Fibroblast of peridontal ligament (primary cell): ENCODE results near the gene CSRNP3.
"Not testable (repeated sequence)": the region's sequence is repeated elsewhere in the genome, so short reads cannot be mapped to it uniquely, and the experiment has no call there.

Experiments
- DNase-seq: peaks from one replicate; pipeline ENCODE4 v3.0.0-alpha.2; 2010; ENCODE audit errors: extremely low read depth

CSRNP3 gene

GRCh38 chr2:165587335-165587938 lies 117.9 kb downstream of the CSRNP3 start:
- DNase-seq = no peak

GRCh38 chr2:165590999-165591398 lies 121.5 kb downstream of the CSRNP3 start:
- not testable (repeated sequence) for DNase-seq

GRCh38 chr2:165593081-165593480 lies 123.6 kb downstream of the CSRNP3 start:
- DNase-seq = peak; percentile 78

DNA sequence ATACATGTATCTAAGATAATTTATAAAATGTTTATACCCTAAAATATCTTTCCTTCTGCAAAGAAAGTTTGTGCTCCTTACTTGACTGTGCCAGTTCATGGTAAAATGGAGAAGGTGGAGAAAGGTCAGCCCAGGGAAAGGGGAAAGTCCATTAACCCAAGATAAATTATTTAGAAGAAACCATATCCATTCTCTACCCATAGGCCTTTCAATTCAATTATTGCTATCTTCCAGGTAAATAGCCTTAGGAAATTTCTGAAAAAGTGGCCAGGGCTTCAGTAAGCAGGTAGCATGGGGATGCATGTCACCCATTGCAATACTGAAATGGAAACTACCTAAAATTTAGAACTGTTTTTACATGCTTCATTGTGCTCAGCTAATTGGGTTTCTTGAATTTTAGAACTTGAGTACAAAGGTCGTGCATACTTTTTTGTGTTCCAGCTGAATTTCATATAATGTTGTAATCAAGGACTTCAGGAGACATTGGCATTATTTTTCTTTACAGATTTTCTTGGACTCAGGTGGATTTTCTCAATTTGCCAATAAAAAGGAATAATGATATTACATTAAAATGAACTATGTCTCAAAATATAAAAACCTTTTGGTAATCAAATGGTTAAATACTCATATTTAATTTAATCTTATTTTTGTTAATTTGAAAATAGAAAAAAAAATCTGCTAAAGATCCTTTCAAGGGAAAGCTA lies 124.9 kb downstream of the CSRNP3 start:
- DNase-seq = no peak

- no peak for DNase-seq
Measured at GRCh38 chr2:165594935-165595255, 125.4 kb downstream of the CSRNP3 start.

GRCh38 chr2:165596788-165597187 lies 127.3 kb downstream of the CSRNP3 start:
- no peak for DNase-seq

- no peak for DNase-seq
Measured at GRCh38 chr2:165601065-165601830, 131.8 kb downstream of the CSRNP3 start.

DNA sequence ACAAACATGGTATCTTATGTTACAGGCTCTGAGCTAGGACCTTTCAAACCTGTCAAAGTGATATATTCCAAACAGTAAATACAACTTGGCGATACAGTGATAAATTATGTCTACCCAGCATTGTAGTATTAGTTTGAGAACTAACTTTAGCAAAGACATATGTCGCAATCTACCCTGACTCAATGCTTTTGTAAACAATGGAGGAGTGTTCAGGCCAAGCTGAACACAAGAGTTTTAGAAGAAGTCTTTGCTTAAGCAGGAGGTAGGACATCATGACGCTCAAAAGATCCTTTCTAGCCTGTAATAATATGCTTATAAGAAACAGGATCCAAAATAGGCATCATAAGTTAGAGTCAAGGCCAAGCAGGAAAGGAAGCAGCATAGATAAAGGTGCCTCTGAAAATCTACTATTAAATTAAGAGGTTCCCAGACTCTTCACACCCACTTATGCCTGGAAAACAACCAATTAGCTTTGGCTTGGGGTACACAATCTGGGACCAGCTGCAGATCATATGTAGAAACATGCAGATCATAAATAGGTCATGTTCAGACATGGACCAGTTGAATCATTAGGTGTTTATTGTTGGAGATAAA lies 132.5 kb downstream of the CSRNP3 start:
- peak; percentile 80 for DNase-seq

DNA sequence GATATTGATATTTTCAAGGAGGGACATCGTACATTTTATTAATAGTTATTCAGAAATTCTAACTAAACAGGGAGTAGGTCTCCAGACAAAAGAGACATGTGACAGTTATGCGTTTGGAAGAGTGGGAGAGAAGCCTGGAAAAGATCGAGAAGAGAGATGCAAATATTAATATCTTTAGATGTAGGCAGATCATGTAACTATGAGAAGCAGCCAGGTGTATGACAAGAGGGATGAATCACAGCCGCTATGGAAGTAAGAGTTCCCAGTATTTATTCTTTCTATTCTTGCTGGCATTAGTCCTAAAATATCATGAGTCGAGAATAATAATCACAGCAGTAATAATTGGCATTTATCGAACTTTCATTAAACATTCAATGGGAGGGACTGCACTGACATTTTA lies 140.2 kb downstream of the CSRNP3 start:
- DNase-seq = no peak

GRCh38 chr2:165610591-165611029 lies 141.1 kb downstream of the CSRNP3 start:
- DNase-seq = no peak

- no peak for DNase-seq
Measured at GRCh38 chr2:165617741-165618481, 148.4 kb downstream of the CSRNP3 start.

GRCh38 chr2:165618806-165619205 lies 149.3 kb downstream of the CSRNP3 start:
- no peak for DNase-seq

DNA sequence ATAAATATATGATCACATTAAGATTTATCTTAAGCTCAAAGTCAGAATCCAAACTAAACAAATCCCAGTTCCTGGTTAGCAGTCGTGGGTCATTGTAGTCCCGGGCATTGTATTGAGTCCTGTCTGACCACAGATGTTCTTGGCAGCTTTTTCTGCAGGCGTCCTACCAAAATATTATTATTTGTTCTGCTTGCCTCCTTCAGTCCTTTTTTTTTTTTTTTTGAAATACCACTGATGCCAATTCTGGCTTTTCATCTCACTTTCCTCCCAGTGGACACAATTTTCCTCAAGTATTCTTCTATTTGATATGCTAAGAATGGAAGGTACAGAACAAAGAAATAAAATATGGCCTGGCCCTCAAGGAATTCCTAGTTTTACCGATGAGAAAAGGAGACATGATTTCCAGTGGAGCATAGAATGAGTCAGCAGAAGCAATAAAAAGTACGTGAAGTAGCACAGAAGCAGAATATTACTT lies 151.6 kb downstream of the CSRNP3 start:
- DNase-seq = peak; percentile 47

- DNase-seq = no peak
Measured at GRCh38 chr2:165623161-165623560, 153.7 kb downstream of the CSRNP3 start.

DNA sequence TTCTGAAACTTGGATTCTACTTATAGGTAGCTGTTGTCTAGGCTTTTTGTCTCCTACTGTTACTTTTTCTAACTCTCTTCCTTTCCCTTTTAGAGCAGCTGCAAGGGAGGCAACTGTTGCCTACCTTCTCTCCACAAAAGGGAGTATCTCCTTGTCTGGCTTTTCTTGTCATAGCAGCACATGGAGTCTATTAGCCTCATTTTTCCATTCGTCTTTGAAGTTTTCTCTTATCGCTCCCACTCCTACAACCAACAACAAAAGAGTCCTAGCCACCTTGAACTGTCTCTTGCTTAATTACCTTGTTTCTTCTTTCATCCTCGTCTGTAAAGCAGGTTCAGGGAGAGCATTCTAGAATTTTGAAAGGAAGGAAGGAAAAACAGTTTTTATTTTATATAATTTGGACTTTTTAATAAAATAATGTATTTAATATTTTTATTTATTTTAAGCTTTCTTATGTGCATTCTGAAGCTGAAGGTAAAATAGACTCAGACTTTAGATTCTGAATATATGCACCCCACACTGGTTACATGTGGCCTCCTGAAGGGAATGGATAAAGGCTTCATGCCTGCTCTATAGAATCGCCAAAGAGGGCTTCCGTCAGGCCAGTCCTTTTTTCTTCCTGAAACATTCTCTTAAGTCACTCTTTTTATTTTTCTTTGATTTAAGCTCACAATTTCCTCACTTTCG lies 154.4 kb downstream of the CSRNP3 start:
- DNase-seq = no peak

DNA sequence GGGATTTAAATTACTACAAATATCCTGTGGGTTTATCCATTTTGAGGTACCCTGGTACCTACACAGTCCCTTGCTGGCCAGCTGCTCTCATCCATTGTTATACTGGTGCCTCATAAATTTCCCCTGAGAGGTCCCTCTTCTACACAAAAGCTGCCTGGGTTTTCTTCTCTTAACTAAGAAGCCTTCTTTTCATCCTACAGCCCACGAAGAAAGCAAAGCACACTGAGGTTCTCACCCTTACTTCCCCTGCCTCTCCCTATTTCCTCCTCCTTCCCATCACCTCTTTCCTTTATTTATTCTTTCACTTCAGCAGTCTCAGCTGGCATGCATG lies 154.9 kb downstream of the CSRNP3 start:
- DNase-seq = no peak

- DNase-seq = peak; percentile 47
Measured at GRCh38 chr2:165627470-165627869, 158.0 kb downstream of the CSRNP3 start.

DNA sequence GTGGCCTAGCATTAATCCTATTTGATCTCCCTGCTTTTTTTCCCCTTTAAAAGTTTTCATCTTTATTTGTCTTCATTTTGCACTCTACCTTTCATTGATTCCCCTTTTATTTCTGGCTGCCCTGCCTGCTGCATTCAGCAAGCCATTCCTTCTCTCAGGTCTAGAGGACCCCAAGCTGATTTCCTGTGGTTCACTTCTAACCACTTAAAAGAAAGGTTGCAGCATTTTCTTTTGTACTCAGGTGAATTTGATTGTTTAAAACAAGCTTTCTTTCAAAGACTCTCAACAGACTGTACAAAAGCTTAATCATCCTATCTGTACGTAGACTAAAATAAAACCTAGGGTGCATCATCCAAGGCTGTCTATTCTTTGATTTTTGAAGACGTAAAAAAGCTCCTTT lies 160.3 kb downstream of the CSRNP3 start:
- DNase-seq = no peak

- DNase-seq = no peak
Measured at GRCh38 chr2:165630236-165630635, 160.7 kb downstream of the CSRNP3 start.

DNA sequence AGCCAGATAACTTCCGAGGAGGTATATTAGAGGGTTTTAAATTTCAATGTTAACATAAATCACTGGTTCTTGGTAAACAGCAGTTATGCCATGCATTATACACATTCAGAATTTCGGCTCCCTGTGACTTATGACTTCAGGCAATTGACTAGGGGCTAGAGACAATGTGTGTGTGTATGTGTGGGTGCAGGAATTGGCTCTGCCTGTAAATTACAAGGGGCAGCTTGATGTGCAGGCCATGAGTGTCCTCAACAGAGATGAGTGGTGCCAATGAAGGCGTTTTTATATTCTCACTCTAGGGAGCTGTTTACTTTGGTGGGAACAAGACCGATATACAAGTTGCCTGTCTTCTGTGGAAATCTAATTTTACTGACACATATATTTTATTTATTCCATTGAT lies 161.6 kb downstream of the CSRNP3 start:
- DNase-seq = no peak

DNA sequence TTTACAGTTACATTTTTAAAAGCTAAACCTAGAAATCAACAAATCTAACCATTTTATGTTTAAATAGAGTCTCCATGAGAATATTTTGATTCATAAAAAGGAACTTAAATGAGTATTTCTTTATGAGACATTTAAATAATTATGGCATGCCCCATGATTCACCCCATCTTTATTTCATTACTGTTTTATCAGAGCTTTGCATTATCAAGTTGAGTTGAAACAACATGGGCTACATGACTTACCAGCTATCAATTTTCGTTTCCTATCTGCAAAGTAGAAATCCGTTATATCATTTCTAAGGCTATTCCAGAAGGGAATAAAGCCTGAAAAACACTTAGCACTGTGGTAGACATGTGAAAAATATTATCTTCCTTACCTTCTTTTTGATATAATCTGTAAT lies 163.1 kb downstream of the CSRNP3 start:
- no peak for DNase-seq
